LNCaP clone FGC (cell line): Measurements from ENCODE around the gene FLT3.
"Not testable (repeated sequence)": the region's sequence is repeated elsewhere in the genome, so short reads cannot be mapped to it uniquely, and the experiment has no call there.

ENCODE experiments used
- DNase-seq: peaks from one replicate; pipeline ENCODE4 v3.0.0-alpha.2; 2011; ENCODE audit warnings: low read depth
- H3K4me3 ChIP-seq: 2 replicates; pipeline ENCODE4 v1.5.1; 2011; ENCODE audit warnings: mild to moderate bottlenecking, low read depth, low read length, control low read depth
- TF ChIP-seq, protein P1 (sequence below): IDR thresholded peaks from 2 replicates; pipeline ENCODE4 v1.5.1; 2012; ENCODE audit warnings: mild to moderate bottlenecking; ENCODE audit not compliant: control insufficient read depth, insufficient read depth; ENCODE audit errors: extremely low read depth

FLT3 gene

DNA sequence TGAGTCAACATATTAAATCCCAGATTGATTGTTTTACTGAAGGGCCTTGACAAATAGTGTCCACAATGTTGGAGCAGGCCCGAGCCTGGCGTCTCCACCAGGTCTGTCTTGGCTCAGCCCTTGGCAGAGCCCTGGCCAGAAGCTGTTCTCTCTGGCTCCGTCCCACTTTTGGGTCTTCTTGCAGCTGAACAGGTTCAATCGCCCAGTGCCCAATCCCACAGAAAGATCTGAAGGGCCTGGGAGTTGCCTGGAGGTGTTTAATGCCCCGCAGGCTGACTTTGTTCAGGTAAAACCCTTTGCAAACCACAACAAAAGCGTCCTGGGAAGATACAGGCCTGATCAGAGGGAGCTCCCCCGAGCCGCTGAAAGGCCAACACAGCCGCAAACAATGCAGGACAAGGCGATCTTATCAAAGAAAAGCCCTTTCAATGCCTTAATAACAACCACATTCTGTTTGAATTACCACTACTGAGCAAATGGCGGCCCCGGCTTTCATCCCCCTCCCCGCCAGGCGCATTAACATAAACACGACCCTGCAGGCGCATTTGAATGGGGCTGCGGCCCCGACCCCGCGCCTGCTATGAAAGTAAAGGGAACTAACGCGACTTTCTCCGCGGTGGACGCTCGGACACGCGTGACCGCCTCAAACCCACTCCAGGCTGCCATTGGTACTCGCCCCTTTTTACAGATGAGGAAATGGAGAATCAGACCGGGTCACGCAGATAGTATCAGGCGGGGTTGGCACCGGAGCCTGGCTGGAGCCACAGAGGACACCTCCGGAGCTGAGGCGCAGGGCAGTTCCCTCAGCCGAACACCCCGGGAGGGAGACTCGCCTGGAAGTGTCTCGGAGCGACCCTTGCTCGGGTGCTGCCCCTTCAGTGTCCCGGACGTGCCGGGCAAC is 134.4 kb downstream of the FLT3 start:
- peak overlapping the region; percentile 11; the same call in 1 of the 2 replicates for H3K4me3 ChIP-seq
- DNase-seq: peak; percentile 93
- TF ChIP-seq, protein P1, sequence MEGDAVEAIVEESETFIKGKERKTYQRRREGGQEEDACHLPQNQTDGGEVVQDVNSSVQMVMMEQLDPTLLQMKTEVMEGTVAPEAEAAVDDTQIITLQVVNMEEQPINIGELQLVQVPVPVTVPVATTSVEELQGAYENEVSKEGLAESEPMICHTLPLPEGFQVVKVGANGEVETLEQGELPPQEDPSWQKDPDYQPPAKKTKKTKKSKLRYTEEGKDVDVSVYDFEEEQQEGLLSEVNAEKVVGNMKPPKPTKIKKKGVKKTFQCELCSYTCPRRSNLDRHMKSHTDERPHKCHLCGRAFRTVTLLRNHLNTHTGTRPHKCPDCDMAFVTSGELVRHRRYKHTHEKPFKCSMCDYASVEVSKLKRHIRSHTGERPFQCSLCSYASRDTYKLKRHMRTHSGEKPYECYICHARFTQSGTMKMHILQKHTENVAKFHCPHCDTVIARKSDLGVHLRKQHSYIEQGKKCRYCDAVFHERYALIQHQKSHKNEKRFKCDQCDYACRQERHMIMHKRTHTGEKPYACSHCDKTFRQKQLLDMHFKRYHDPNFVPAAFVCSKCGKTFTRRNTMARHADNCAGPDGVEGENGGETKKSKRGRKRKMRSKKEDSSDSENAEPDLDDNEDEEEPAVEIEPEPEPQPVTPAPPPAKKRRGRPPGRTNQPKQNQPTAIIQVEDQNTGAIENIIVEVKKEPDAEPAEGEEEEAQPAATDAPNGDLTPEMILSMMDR: no peak

DNA sequence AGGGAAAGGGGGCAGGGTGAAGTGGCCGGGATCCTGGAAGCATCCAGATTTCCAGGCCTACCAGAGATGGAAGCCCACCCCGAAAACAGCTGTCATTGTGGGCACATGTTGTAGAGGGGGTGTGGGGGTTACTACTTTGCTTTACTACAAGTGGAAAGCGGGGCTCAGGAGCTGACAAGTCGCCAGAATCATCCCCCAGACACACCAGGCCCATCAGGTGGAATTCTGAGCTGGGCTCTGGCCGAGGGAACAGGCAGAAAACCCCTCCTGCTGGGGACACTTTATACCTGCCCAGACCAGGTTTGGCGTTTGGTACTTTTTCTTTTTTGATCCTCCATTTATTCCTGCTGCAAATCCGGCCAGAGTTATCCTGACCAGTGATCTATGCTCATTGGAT is 135.0 kb downstream of the FLT3 start:
- no peak for DNase-seq
- peak overlapping the region; percentile 3; the same call in 1 of the 2 replicates for H3K4me3 ChIP-seq
- TF ChIP-seq, protein P1: no peak

DNA sequence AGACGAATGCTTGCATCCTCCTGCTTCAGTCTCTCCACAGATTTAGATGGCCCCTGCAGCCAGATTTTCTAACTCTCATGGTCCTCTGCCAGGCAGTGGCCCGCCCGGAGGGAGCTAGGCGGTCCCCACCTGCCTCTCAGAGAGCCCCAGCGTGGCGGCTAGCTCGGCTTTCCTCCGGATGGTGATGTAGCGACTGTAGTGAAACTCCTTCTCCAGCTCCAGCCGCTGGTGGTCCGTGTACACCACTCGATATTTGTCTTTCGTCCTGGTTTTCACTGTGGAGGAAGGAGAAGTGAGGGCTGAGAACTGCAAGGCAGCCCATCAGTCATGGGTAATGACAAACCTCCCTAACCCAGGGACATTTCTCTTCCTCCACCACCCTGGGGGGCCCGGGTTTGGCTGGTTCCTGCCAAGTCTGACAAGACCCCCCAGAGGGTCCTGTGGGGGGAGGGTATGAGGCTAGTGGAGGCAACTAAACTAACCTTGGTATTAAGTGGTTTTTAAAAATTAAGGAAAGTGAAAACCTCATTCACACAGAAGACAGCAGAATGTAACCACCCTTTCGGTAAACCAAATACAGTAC is 135.5 kb downstream of the FLT3 start:
- H3K4me3 ChIP-seq: no peak overlapping the region
- TF ChIP-seq, protein P1: no peak
- DNase-seq: no peak

DNA sequence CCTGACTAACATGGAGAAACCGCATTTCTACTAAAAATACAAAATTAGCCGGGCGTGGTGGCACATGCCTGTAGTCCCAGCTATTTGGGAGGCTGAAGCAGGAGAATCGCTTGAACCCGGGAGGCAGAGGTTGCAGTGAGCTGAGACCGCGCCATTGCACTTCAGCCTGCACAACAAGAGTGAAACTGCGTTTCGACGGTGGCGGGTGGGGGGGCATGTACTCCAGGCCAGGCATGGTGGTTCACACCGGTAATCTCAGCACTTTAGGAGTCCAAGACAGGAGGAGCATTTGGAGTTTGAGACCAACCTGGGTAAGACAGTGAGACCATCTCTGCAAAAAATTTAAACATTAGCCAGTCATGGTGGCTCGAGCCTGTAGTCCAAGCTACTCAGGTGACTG is 136.2 kb downstream of the FLT3 start:
- not testable (repeated sequence) for H3K4me3 ChIP-seq, DNase-seq

DNA sequence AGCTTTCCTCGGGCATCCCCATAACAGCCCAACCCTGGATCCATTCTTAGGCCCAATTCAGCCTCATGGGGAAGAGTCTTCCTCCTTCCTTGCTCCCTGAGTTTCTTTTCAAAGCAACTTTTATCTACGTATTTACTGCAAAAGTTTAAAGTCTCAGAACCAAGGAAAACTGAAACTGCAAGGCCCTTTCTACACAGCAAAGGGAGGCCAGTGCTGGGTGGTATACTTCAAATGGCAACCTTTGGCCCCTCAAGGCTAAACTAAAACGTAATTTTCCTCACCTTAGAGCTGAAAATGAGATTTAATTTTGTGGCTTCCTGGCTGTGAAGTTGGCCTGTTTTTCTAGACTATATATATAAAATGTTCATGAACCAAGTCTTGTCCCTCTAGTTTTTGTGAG is 136.9 kb downstream of the FLT3 start:
- TF ChIP-seq, protein P1: no peak
- DNase-seq: no peak
- no peak overlapping the region for H3K4me3 ChIP-seq

DNA sequence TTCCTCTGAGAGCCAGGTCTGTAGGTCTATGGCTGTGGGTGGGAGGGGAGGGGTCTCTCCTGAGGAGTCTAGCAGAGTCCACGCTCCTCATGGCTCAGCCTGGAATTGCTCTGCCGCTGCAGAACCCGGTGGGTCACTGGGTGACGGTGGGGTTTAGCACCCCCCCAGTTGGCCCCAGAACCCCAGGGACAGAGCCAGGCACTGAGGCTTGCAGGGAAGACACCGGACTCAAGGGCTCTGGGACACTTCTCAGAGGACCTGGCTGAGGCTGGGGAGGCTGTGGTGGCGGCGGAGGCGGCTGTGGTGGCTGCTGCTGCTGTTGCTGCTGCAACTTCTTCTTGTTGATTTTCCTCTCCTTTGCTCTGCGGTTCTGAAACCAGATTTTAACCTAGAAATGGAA is 137.4 kb downstream of the FLT3 start:
- H3K4me3 ChIP-seq: no peak overlapping the region
- TF ChIP-seq, protein P1: no peak
- DNase-seq: no peak

DNA sequence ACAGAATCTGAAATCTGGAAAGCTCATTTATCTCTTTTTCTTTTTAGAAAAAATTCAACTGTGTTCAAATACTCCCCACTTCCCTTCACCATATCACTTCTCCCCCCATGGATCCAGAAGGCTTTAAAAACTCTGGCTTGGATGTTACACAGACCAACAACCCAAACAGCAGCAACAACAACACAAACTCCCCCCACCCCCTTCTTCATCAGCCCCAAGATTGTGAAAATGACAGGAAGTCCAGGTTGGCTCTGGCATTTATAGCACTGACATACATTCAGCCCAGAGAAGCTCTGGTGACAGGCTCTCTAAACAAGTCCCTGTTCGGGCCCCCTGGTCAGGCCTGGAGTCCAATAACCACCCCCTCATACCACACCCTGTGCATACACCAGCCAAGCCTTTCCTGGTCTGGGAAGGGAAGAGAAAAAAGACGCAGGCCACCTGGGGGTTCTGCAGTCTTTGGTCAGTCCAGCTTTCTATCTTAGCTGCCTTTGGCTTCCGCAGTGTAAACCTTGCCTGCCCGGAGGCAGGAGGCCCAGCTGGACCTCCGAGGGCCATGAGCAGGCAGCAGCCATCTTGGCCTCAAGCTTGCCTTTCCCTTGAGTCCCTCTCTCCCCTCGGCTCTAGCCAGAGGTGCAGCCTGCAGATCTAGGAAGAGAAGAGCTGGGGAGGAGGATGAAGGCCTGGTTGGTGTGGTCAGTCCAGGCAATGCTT is 138.1 kb downstream of the FLT3 start:
- DNase-seq: no peak
- TF ChIP-seq, protein P1: no peak
- no peak overlapping the region for H3K4me3 ChIP-seq
